T-helper 22 cell (primary cell): ENCODE data around the gene SCGN.

ENCODE experiments used
- DNase-seq: peaks from one replicate; pipeline ENCODE4 v3.0.0-alpha.2; 2020; ENCODE audit warnings: low read depth

The SCGN gene

GRCh38 chr6:25652007-25652515 lies at the start of gene SCGN:
TSS of gene SCGN (plus strand) at chr6:25652215. CDS start at chr6:25652404, 189 bp downstream.
- no peak for DNase-seq

- DNase-seq: no peak
Measured at GRCh38 chr6:25602674-25602982, 49.4 kb upstream of the SCGN start.

GRCh38 chr6:25603251-25603650 lies 48.8 kb upstream of the SCGN start:
- DNase-seq: no peak

GRCh38 chr6:25606151-25606550 lies 45.9 kb upstream of the SCGN start:
- no peak for DNase-seq

DNA sequence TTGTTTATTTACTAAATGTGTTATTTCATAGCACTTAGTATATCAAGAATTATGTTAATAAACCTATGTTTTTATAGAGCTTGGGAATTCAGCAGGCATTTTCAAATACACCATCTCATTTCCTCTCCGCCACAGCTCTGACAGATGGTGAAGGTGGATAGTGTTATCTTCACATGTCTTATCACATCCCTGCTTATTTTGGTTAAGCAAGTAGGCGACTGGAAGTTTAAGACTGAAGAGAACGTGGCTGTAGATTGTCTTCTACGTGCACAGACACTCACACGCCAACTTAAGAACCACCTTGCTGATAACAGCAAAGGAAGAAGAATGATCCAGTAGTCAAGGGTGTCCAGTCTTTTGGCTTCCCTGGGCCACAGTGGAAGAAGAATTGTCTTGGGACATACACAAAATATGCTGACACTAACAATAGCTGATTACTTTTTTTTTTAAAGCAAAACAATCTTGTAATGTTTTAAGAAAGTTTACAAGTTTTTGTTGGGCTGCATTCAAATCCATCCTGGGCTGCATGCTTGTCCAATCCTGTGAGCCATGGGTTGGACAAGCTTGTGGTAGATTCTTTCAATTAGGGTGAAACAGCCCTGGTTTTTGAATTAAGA lies 43.3 kb upstream of the SCGN start:
- DNase-seq: no peak

GRCh38 chr6:25612666-25613065 lies 39.3 kb upstream of the SCGN start:
- no peak for DNase-seq

- DNase-seq: no peak
Measured at GRCh38 chr6:25613415-25613814, 38.6 kb upstream of the SCGN start.

- DNase-seq: no peak
Measured at GRCh38 chr6:25614052-25614451, 38.0 kb upstream of the SCGN start.

- DNase-seq: no peak
Measured at GRCh38 chr6:25615471-25615870, 36.5 kb upstream of the SCGN start.

DNA sequence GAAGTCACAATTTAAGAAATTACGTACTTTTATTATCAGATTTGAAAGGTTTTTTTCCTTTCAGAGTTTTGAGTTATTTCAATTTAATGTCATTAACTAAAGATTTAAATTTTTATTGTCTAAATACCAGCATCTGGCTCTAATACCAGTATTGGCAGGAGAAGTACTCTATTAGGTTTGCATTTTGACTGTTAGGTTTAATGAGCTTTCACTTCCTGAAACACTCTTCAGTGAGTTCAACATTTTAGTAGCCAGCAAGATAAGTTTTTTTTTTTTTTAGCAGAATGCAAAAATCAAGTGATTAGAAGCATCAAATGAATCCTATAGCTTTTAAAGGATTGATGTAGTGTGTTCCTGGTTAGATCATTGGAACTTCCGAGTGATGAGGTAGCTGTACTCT lies 34.0 kb upstream of the SCGN start:
- no peak for DNase-seq

GRCh38 chr6:25619217-25619616 lies 32.8 kb upstream of the SCGN start:
- DNase-seq: no peak

GRCh38 chr6:25620391-25620790 lies 31.6 kb upstream of the SCGN start:
- DNase-seq: no peak

- no peak for DNase-seq
Measured at GRCh38 chr6:25623065-25623464, 28.9 kb upstream of the SCGN start.

DNA sequence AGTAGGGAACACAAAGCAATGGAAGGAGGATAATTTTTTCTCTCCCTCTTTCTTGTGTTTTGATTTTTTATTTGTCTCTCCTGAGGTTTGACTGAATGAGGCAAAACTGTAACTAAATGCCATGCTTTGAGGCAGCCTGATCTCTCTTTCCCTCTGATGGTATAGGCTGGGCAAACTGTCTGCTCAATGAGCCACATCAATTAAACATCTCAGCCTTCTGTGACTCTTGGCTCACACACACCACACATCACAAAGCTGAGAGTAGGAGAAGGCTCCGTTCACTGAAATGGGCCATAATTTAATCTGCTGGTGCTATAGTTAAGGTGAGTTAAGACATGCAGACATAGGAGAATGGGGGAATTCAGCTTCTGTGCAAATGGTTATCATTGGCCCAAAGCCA lies 28.1 kb upstream of the SCGN start:
- DNase-seq: no peak

GRCh38 chr6:25627001-25627400 lies 25.0 kb upstream of the SCGN start:
- DNase-seq: no peak

GRCh38 chr6:25628471-25629197 lies 23.4 kb upstream of the SCGN start:
- no peak for DNase-seq

DNA sequence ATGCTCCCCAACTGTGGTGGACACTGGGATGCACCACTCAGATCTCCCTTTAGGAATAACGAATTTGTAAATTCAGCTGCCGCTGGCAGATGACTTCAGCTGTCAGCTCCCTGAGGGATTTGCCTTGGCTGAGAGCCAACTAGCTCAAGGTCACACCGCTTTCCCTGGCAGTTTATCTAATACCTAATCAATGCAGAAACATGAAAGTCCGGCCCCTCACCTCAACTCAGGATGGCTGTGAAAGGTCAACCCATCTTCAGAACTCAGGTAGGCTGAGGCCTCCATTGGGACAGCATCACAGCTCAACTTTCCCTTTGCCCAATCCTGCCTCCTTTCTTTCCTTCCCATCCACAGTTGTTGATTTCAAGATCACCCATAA lies 22.8 kb upstream of the SCGN start:
- no peak for DNase-seq

- DNase-seq: no peak
Measured at GRCh38 chr6:25630508-25631278, 21.3 kb upstream of the SCGN start.

DNA sequence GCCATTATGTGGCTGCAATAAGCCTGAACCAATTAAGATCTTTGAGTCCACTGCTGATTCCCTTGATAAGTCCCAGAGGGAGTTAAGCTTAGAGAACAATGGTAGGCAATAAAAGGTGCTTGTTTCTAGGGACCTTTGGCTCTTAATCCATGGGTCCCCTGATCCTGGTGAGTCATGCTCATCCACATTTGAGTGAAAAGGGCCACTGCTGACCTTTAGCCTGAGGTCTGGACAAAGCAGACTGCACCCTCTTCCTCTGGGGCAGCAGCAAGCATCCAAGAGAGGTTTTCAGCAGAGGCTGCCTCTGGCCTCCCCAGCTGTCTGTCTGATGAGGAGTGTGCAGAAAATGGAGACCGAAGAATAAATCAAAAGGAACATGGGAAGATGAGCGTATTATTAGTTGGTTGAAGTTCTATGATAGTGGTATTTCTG lies 16.1 kb upstream of the SCGN start:
- no peak for DNase-seq

GRCh38 chr6:25637211-25637610 lies 14.8 kb upstream of the SCGN start:
- no peak for DNase-seq

DNA sequence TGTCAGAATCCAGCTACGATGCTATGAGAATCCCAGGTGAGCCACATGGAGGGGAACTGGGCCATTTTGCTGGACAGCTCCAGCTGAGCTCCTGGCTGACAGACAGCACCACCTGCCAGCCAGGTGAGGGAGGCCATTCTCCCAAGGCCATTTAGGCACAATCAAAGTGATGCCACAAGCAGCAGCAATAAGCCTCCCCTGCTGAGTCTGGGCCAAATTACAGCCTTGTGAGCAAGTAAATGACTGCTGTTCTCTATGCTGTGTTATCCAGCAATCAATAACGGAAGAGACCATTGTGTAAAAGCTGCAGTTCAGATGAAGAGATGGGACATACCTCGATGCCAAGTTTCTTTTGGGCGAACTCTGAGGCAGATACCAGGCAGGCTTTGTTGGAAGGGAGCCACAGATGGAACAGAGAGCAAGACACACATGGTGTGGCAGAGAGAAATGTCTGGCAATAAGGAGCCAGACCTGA lies 14.0 kb upstream of the SCGN start:
- no peak for DNase-seq

DNA sequence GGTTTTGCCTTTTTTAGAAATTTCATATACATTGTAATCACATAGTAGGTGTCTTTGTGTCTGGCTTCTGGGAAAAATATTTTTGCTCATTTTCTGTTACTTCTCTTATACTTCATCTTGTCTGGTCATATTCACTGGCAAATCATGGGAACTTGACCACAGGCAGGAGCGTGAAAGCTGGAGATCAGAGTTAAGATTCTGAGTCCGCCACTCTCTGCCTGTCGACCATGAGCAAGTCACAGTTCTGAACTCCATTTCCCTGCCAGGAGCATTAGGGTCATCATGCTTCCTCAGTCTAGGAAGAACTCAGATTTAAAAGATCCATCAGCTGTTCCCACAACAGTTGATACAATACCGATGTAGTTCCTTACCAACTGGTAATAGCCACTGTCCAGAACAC lies 12.4 kb upstream of the SCGN start:
- DNase-seq: no peak

GRCh38 chr6:25640446-25640845 lies 11.6 kb upstream of the SCGN start:
- no peak for DNase-seq
